22Rv1 (cell line): Measurements from ENCODE around the gene TECPR1.

Experiments used
- CTCF ChIP-seq: fragments of 450-650 bp; IDR thresholded peaks from 2 replicates; pipeline ENCODE4 v1.5.1; 2017; ENCODE audit warnings: mild to moderate bottlenecking
- ZFX ChIP-seq: fragments of 450-650 bp; IDR thresholded peaks from 2 replicates; pipeline ENCODE4 v1.6.1; 2017; ENCODE audit warnings: antibody characterized with exemption, borderline replicate concordance

DNA sequence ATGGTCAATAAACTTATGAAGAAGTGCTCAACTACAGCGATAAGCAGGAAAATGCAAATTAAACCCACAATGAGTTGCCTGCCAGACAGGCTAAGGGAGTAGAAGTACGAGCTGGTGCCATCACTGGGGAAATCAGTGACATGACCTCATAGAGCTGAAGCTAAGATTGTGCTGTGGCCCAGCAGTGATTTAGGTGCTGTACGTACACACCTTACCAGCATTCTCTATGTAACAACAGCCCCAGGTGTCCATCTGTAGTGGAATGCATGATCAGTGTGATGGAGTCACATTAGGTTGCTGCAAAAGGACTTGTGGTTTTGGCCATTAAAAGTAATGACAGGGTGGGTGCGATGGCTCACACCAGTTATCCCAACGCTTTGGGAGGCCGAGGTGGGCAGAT lies 5.7 kb upstream of the TECPR1 start:
- no peak for TF ChIP-seq CTCF
- no peak for TF ChIP-seq ZFX
